Testis (tissue), 3 donors: ENCODE data around the gene FITM1. TPM values are rescaled to one million over a fixed set of nuclear protein-coding genes. Genes with fewer than 3 reads are reported as not detected.

Source experiments
- DNase-seq: peaks from one replicate; pipeline ENCODE4 v3.0.0-alpha.2; 2019
- H3K27ac ChIP-seq, 2 donors: fragments of 200-600 bp; sonication (generic); one replicate each; pipeline ENCODE4 v1.5.1; 2019
- H3K27me3 ChIP-seq: fragments of 200-600 bp; sonication (generic); one replicate; pipeline ENCODE4 v1.5.1; 2019
- H3K36me3 ChIP-seq: fragments of 200-600 bp; sonication (generic); one replicate; pipeline ENCODE4 v1.5.1; 2017; ENCODE audit warnings: low read depth; ENCODE audit errors: missing control alignments
- H3K4me1 ChIP-seq: fragments of 200-600 bp; sonication (generic); one replicate; pipeline ENCODE4 v1.5.1; 2019
- H3K4me3 ChIP-seq, 2 donors: fragments of 200-600 bp; sonication (generic); one replicate each; pipeline ENCODE4 v1.5.1; 2017 to 2019
- H3K9me3 ChIP-seq: fragments of 200-600 bp; sonication (generic); one replicate; pipeline ENCODE4 v1.5.1; 2017
- CTCF ChIP-seq, 3 experiments: fragments of 450-650 bp in 2 of 3; fragments of 200-600 bp in 1 of 3; sonication (generic) in 1 of 3; IDR thresholded peaks; one replicate each; pipeline ENCODE4 v1.5.1; 2016 to 2019; ENCODE audit warnings: antibody characterized with exemption in 3 of 3, mild to moderate bottlenecking in 2 of 3, moderate library complexity in 1 of 3
- POLR2A ChIP-seq: fragments of 450-650 bp; IDR thresholded peaks from one replicate; pipeline ENCODE4 v1.6.1; 2017; ENCODE audit warnings: antibody characterized with exemption, mild to moderate bottlenecking, moderate library complexity
- WGBS, 2 donors: methylation state at CpG; one replicate each; pipeline ENCODE4 v1.1.5; 2018; 5-methylcytosine and 5-hydroxymethylcytosine counted together
- intact Hi-C: fragments of 100-400 bp; cut with DNase I; formaldehyde crosslinking; loops from one replicate; pipeline ENCODE4 v1.15.1; 2023; ENCODE audit warnings: low total_unique reads
- polyA plus RNA-seq: library from polyadenylated mRNA; stranded (reverse); fragments of 350-450 nt; fragmentation: Illumina TruSeq; extraction: RNeasy Lipid Tissue Mini Kit (QIAGEN cat#74804); gene quantifications from one replicate; pipeline ENCODE4 v1.2.3, GENCODE V29; 2014; ENCODE audit warnings: low read depth, low replicate concordance; ENCODE audit not compliant: insufficient read depth
- total RNA-seq, 2 donors: library from RNA; depleted of rRNA; stranded (reverse); fragments of >200 nt; gene quantifications; one replicate each; pipeline ENCODE4 v1.2.3, GENCODE V29; 2016

Gene FITM1
- total and polyA plus RNA-seq, 3 donors from 2014 or later = 2.2 to 3.7 (median 3.5) TPM

DNA sequence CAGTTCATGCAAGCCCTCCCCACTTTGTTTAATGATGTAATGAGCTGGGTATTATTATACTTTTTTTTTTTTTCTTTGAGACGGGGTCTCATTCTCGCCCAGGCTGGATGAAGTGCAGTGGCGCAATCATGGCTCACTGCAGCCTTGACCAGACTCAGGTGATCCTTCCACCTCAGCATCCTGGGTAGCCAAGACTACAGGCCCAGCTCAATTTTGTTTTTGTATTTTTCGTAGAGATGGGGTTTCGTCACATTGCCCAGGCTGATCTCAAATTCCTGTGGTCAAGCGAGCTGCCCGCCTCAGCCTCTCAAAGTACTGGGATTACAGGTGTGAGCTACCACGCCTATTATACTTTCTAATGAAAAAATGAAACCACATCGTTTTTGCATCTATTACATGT, 20.4 kb upstream of the FITM1 start:
- Histone ChIP-seq H3K4me1 (no peaks in the 10 kb centered on the region), H3K27ac (no peak overlapping the region), H3K27me3 (no peaks in the 10 kb centered on the region), H3K9me3 (no peaks in the 10 kb centered on the region), H3K4me3 (no peak overlapping the region), H3K36me3 (no peaks in the 10 kb centered on the region)
- 89 to 92% methylated on average over 9 of the region's 9 CpGs for WGBS, 2 donors
- DNase-seq = no peak
- intact Hi-C loops = no loop called here
- TF ChIP-seq POLR2A (no peak), CTCF (IDR thresholded peaks at IDR 0.05) (no peak)

DNA sequence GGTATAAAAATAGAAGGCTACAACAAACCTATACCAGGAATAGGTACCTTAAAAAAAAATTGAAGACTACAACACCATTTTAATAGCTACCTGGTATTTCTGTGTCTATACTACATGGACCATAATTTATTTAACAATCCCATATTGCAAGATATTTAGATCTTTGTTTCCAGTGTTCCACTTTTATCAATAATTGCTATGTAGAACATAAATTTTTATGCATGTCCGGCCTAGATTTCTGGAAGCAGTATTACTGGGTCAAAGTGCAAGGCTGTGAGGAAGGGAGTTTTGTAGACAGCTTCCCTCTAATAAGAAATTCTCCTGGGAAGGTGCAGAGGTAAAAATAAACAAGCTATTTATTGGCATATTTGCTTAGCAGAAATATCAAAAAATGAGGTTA, 19.9 kb upstream of the FITM1 start:
- DNase-seq = no peak
- Histone ChIP-seq H3K36me3 (no peaks in the 10 kb centered on the region), H3K4me1 (peaks cover 3% of the 10 kb centered on the region), H3K27ac (no peak overlapping the region), H3K9me3 (no peaks in the 10 kb centered on the region), H3K27me3 (no peaks in the 10 kb centered on the region), H3K4me3 (no peak overlapping the region)
- 29 to 44% methylated on average over 1 of the region's 1 CpG for WGBS, 2 donors
- no peak for TF ChIP-seq POLR2A
- no peak for TF ChIP-seq CTCF (IDR thresholded peaks at IDR 0.05)
- intact Hi-C loops = no loop called here

- WGBS, 2 donors = 13 to 23% methylated on average over 10 to 15 of the region's 15 CpGs
- TF ChIP-seq POLR2A (no peak), CTCF (IDR thresholded peaks at IDR 0.05) (no peak)
- H3K4me3 ChIP-seq = peak overlapping the region; percentile 68 to 76
- H3K27ac ChIP-seq = peak overlapping the region; percentile 99 to 100
- no peaks in the 10 kb centered on the region for H3K27me3 ChIP-seq
- no peaks in the 10 kb centered on the region for H3K36me3 ChIP-seq
- no peaks in the 10 kb centered on the region for H3K9me3 ChIP-seq
- DNase-seq = peak; percentile 21
- H3K4me1 ChIP-seq = peaks cover 9% of the 10 kb centered on the region
- intact Hi-C loops = no loop called here
These were observed 17.1 kb upstream of the FITM1 start for GRCh38 chr14:24113379-24113800.

GRCh38 chr14:24113801-24114531, 16.5 kb upstream of the FITM1 start:
- H3K4me3 ChIP-seq = peak overlapping the region; percentile 68 to 76
- TF ChIP-seq POLR2A (no peak), CTCF (IDR thresholded peaks at IDR 0.05) (peak in 1 of 3 experiments; percentile 9)
- H3K9me3 ChIP-seq = no peaks in the 10 kb centered on the region
- WGBS, 2 donors = 0 to 1% methylated on average over 24 to 42 of the region's 42 CpGs
- no peaks in the 10 kb centered on the region for H3K27me3 ChIP-seq
- no peaks in the 10 kb centered on the region for H3K36me3 ChIP-seq
- H3K4me1 ChIP-seq = peaks cover 9% of the 10 kb centered on the region
- peak; percentile 88 for DNase-seq
- intact Hi-C loops = no loop called here
- H3K27ac ChIP-seq = peak overlapping the region; percentile 99 to 100
